RWPE1 (cell line): ENCODE results near the gene PACC1.
"Not testable (repeated sequence)": the region's sequence is repeated elsewhere in the genome, so short reads cannot be mapped to it uniquely, and the experiment has no call there.

Experiments used
- CTCF ChIA-PET: fragments of 350-600 bp; sonication (Branson Sonifier 250); formaldehyde crosslinking; extraction: SDS; loops from one replicate; lab custom pipeline; 2021; lab: Yijun Ruan, JAX
- POLR2A ChIA-PET: fragments of 400-600 bp; formaldehyde crosslinking; extraction: SDS; loops from one replicate; lab custom pipeline; 2020; ENCODE audit warnings: antibody characterized with exemption; ENCODE audit not compliant: low non-redundant PET; lab: Yijun Ruan, JAX
- DNase-seq: peaks from one replicate; pipeline ENCODE4 v3.0.0; 2012; ENCODE audit warnings: low spot score
- H3K27ac ChIP-seq: fragments of 450-650 bp; 2 replicates; pipeline ENCODE4 v1.5.1; 2017
- CTCF ChIP-seq: fragments of 450-650 bp; conservative IDR thresholded peaks from 2 replicates; pipeline ENCODE4 v1.5.1; 2017; ENCODE audit warnings: low read depth, mild to moderate bottlenecking

Gene PACC1

GRCh38 chr1:212329105-212329504 lies 85.6 kb downstream of the PACC1 start:
- H3K27ac ChIP-seq, result no peak overlapping the region
- CTCF ChIA-PET, result no interaction called here
- no peak for TF ChIP-seq CTCF
- no peak for DNase-seq
- POLR2A ChIA-PET, result no interaction called here

GRCh38 chr1:212328248-212328647 lies 86.4 kb downstream of the PACC1 start:
- CTCF ChIA-PET, result interaction anchor here (0.6 kb wide), 1 partner anchor 11 kb away, joined by 5 read pairs; no protein-coding TSS in a partner anchor
- DNase-seq, result no peak
- H3K27ac ChIP-seq, result no peak overlapping the region
- POLR2A ChIA-PET, result no interaction called here
- no peak for TF ChIP-seq CTCF

DNA sequence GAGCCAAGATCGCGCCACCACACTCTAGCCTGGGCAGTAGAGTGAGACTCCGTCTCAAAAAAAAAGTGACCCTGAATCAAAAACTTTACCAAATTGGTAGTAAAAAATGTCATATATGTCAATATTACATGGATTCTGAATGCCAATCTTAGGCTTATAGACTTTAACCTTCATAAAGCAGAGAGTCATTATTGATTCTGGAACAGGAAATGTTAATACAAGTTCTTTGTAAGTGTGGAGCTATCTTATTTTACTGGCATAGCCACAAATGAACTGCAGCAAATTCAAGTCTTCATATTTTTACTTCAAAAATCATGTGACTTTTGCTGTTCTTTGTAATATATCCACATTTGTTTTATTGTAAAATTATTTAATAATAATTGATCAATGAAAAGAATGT lies 88.1 kb downstream of the PACC1 start:
- no peak overlapping the region for H3K27ac ChIP-seq
- no peak for TF ChIP-seq CTCF
- POLR2A ChIA-PET, result no interaction called here
- DNase-seq, result no peak
- CTCF ChIA-PET, result interaction anchor here (0.6 kb wide), 1 partner anchor 16 kb away, joined by 4 read pairs; no protein-coding TSS in a partner anchor

DNA sequence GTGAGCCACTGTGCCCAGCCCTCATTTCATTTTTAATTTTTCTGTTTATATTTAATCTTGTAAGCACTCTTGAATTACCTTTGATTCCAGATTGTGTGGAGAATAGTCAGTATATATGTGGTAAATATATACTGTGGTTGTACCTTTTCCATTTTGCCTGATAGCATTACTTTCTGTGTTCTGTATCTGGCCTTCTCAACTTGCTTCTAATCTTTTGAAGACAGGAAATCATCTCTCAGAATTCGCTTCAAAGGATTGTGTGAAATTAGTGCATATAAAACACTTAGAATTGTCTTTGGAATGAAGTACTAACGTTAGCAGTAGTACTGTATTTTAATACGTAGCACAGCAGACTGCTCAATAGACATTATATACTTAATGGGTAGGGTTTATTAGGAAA lies 91.6 kb downstream of the PACC1 start:
- no peak for DNase-seq
- CTCF ChIA-PET, result no interaction called here
- no peak overlapping the region for H3K27ac ChIP-seq
- TF ChIP-seq CTCF, result no peak
- POLR2A ChIA-PET, result no interaction called here

DNA sequence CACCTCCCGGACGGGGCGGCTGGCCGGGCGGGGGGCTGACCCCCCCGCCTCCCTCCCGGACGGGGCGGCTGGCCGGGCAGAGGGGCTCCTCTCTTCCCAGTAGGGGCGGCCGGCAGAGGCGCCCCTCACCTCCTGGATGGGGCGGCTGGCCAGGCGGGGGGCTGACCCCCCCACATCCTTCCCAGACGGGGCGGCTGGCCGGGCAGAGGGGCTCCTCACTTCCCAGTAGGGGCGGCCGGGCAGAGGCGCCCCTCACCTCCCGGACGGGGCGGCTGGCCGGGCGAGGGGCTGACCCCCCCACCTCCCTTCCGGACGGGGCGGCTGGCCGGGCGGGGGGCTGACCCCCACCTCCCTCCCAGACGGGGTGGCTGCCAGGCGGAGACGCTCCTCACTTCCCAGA lies 93.7 kb downstream of the PACC1 start:
- H3K27ac ChIP-seq, CTCF ChIA-PET, DNase-seq, POLR2A ChIA-PET: not testable (repeated sequence)

- TF ChIP-seq CTCF, result no peak
- CTCF ChIA-PET, result interaction anchor here (0.7 kb wide), 1 partner anchor 14 kb away, joined by 3 read pairs; no protein-coding TSS in a partner anchor
- POLR2A ChIA-PET, result no interaction called here
- no peak overlapping the region for H3K27ac ChIP-seq
- DNase-seq, result no peak
Measured at GRCh38 chr1:212317916-212318315, 96.8 kb downstream of the PACC1 start.

- POLR2A ChIA-PET, result no interaction called here
- H3K27ac ChIP-seq, result no peak overlapping the region
- no peak for DNase-seq
- CTCF ChIA-PET, result interaction anchor here (0.7 kb wide), 1 partner anchor 245 kb away, joined by 4 read pairs; no protein-coding TSS in a partner anchor
- TF ChIP-seq CTCF, result peak; percentile 15
Measured at GRCh38 chr1:212315907-212316306, 98.8 kb downstream of the PACC1 start.
